ENCODE data around the gene ZNF221. TPM values are rescaled to one million over a fixed set of nuclear protein-coding genes. Genes with fewer than 3 reads are reported as not detected.
A peak's percentile ranks its signal among the peaks of the same experiment; 100 is the strongest.

ZNF221 gene
- 1.5 TPM in 3 replicates for polyA plus RNA-seq
- polyA plus RNA-seq (2011; ENCODE audit: low read depth) = 1.00 TPM
- 0.35 and 0.79 TPM in 2 replicates for polyA plus RNA-seq (2011; cell fraction: cytosol; rRNA removed)
- polyA plus RNA-seq (2011; cell fraction: nucleus; rRNA removed) = 3.3 and 4.1 TPM in 2 replicates
- polyA plus RNA-seq (2012; ENCODE audit: low replicate concordance) = 0.71 and 1.7 TPM in 2 replicates
- polyA minus RNA-seq = 0.20 to 7.2 TPM (median 2.7 TPM) in 3 replicates
- 0.96 TPM for polyA minus RNA-seq (2011; cell fraction: cytosol; rRNA and poly(A)+ RNA removed)
- 3.9 and 10.1 TPM in 2 replicates for polyA minus RNA-seq (2011; cell fraction: nucleus; rRNA and poly(A)+ RNA removed)

- Histone ChIP-seq H3K4me2 (ENCODE audit: control insufficient read depth, extremely low read depth, insufficient read depth, low read depth, low read length) (peak within 1 kb of the TSS; percentile 93), H3K27ac (ENCODE audit: control insufficient read depth, insufficient read depth, low read length) (peak within 1 kb of the TSS; percentile 54), H3K27me3 (ENCODE audit: control insufficient read depth, extremely low read depth, insufficient read depth, low read length) (no peaks in the 10 kb centered on the region), H3K4me3 (ENCODE audit: control insufficient read depth in 2 of 3, extremely low read depth in 1 of 3, insufficient read depth in 2 of 3, low read depth in 1 of 3, low read length in 3 of 3) (peak within 1 kb of the TSS; percentile 65 to 98 (median 97)), H3K9me1 (ENCODE audit: control insufficient read depth, extremely low read depth, insufficient read depth, low read length) (no peaks in the 10 kb centered on the region), H3K79me2 (ENCODE audit: control insufficient read depth, insufficient read depth, low read length) (no peaks in the 10 kb centered on the region), H4K20me1 (ENCODE audit: control insufficient read depth, extremely low read depth, insufficient read depth, low read length) (no peaks in the 10 kb centered on the region), H2AFZ (ENCODE audit: control insufficient read depth, low read length) (peak within 1 kb of the TSS; percentile 100), H3K4me1 (ENCODE audit: control insufficient read depth, extremely low read depth, insufficient read depth, low read length) (no peaks in the 10 kb centered on the region), H3K36me3 (ENCODE audit: control insufficient read depth in 2 of 2, extremely low read depth in 1 of 2, insufficient read depth in 2 of 2, low read length in 2 of 2) (no peaks in the 10 kb centered on the region), H3K9me3 (ENCODE audit: control insufficient read depth, low read depth, low read length) (no peaks in the 10 kb centered on the region), H3K9ac (ENCODE audit: control insufficient read depth, extremely low read depth, insufficient read depth, low read length) (peak within 1 kb of the TSS; percentile 83)
- TF ChIP-seq EZH2 (IDR thresholded peaks at IDR 0.05; ENCODE audit: low read length) = no peak
- TF ChIP-seq, protein P1, sequence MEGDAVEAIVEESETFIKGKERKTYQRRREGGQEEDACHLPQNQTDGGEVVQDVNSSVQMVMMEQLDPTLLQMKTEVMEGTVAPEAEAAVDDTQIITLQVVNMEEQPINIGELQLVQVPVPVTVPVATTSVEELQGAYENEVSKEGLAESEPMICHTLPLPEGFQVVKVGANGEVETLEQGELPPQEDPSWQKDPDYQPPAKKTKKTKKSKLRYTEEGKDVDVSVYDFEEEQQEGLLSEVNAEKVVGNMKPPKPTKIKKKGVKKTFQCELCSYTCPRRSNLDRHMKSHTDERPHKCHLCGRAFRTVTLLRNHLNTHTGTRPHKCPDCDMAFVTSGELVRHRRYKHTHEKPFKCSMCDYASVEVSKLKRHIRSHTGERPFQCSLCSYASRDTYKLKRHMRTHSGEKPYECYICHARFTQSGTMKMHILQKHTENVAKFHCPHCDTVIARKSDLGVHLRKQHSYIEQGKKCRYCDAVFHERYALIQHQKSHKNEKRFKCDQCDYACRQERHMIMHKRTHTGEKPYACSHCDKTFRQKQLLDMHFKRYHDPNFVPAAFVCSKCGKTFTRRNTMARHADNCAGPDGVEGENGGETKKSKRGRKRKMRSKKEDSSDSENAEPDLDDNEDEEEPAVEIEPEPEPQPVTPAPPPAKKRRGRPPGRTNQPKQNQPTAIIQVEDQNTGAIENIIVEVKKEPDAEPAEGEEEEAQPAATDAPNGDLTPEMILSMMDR (optimal IDR thresholded peaks at IDR 0.05 in 1 of 3, IDR thresholded peaks at IDR 0.05 in 1 of 3, conservative IDR thresholded peaks at IDR 0.05 in 1 of 3; ENCODE audit: extremely low read depth in 1 of 3, insufficient read depth in 2 of 3, low read length in 3 of 3) = peak; percentile 27 to 55 (median 37)
- dilution Hi-C loops (cut with MboI; ENCODE audit: extremely low pct_ligation_motif_present, low sequenced_read_pairs) = no loop called here
- DNase-seq (ENCODE audit: low read depth, low spot score) (peak; percentile 89), FAIRE-seq (peak; percentile 95)
Observed at GRCh38 chr19:43950834-43951645, at the start of gene ZNF221. Gene ZNF221, plus strand, starts transcription at chr19:43951228. Its CDS starts 11,499 bp downstream, at chr19:43962727.

DNA sequence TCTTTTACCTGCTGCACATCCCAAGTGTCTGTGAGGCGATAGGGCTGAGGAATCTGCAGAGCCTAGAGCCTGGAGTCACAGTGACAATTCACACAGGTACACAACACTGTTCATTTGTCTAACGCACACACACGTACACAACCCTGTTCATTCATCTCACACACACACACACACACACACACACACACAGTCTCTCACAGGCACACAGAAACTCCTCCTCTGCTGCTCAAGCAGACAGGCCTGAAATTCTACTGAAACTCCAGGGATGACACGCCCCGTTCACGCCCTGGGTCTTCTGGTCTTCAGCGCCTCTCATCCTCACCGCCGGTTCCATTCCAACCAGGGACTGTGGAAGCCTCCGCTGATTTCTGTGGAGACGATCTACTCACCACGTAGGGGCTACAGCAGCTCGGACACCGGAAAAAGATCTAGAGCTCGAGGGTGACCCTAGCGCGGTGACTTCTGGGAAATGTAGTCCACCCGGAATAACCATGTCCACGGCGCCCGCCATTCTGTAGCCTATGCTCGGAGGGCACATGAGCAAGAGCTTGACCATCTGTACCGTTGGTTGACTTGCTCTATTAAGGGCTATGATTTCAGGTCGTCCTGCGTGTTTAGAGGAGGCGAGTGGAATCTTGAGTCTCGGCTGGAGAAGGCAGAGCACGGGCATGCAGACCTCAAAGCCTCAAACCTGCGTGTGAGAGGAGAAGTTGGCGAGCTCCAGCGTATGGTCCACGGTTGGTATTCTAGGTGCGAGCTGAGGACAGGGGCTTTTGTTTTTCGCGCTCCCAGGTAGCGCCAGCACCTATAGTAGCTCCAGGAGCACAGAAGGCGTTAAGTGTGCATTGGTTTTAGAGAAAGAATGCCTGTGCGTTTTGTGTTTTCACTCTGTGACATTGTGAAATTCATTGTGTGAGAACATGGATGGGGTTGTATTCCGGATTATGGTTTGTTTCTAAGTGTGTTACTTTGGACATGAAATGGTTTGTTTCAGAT is 49.3 kb upstream of the ZNF221 start:
- no peaks in the 10 kb centered on the region for H3K36me3 ChIP-seq (ENCODE audit: control insufficient read depth in 2 of 2, extremely low read depth in 1 of 2, insufficient read depth in 2 of 2, low read length in 2 of 2)
- H3K4me3 ChIP-seq (ENCODE audit: control insufficient read depth in 2 of 3, extremely low read depth in 1 of 3, insufficient read depth in 2 of 3, low read depth in 1 of 3, low read length in 3 of 3) = peak overlapping the region; percentile 50 to 85 (median 71)
- H3K27me3 ChIP-seq (ENCODE audit: control insufficient read depth, extremely low read depth, insufficient read depth, low read length) = no peaks in the 10 kb centered on the region
- DNase-seq (ENCODE audit: low read depth, low spot score) (no peak), FAIRE-seq (peak; percentile 85)
- peaks cover 7% of the 10 kb centered on the region for H3K4me1 ChIP-seq (ENCODE audit: control insufficient read depth, extremely low read depth, insufficient read depth, low read length)
- TF ChIP-seq, protein P1 (optimal IDR thresholded peaks at IDR 0.05 in 1 of 3, IDR thresholded peaks at IDR 0.05 in 1 of 3, conservative IDR thresholded peaks at IDR 0.05 in 1 of 3; ENCODE audit: extremely low read depth in 1 of 3, insufficient read depth in 2 of 3, low read length in 3 of 3) = no peak
- no peak for TF ChIP-seq EZH2 (IDR thresholded peaks at IDR 0.05; ENCODE audit: low read length)
- no peaks in the 10 kb centered on the region for H3K9me1 ChIP-seq (ENCODE audit: control insufficient read depth, extremely low read depth, insufficient read depth, low read length)
- H3K79me2 ChIP-seq (ENCODE audit: control insufficient read depth, insufficient read depth, low read length) = no peaks in the 10 kb centered on the region
- H4K20me1 ChIP-seq (ENCODE audit: control insufficient read depth, extremely low read depth, insufficient read depth, low read length) = no peaks in the 10 kb centered on the region
- peak overlapping the region; percentile 100 for H2AFZ ChIP-seq (ENCODE audit: control insufficient read depth, low read length)
- dilution Hi-C loops (cut with MboI; ENCODE audit: extremely low pct_ligation_motif_present, low sequenced_read_pairs) = no loop called here
- peak overlapping the region; percentile 87 for H3K4me2 ChIP-seq (ENCODE audit: control insufficient read depth, extremely low read depth, insufficient read depth, low read depth, low read length)
- H3K27ac ChIP-seq (ENCODE audit: control insufficient read depth, insufficient read depth, low read length) = peak overlapping the region; percentile 48
- H3K9ac ChIP-seq (ENCODE audit: control insufficient read depth, extremely low read depth, insufficient read depth, low read length) = peak overlapping the region; percentile 61
- H3K9me3 ChIP-seq (ENCODE audit: control insufficient read depth, low read depth, low read length) = no peaks in the 10 kb centered on the region

All from keratinocyte (primary cell).